ENCODE data around the gene MTERF1. TPM values are rescaled to one million over a fixed set of nuclear protein-coding genes. Genes with fewer than 3 reads are reported as not detected.

The MTERF1 gene, protein sequence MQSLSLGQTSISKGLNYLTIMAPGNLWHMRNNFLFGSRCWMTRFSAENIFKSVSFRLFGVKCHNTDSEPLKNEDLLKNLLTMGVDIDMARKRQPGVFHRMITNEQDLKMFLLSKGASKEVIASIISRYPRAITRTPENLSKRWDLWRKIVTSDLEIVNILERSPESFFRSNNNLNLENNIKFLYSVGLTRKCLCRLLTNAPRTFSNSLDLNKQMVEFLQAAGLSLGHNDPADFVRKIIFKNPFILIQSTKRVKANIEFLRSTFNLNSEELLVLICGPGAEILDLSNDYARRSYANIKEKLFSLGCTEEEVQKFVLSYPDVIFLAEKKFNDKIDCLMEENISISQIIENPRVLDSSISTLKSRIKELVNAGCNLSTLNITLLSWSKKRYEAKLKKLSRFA
- 19.5 and 20.9 TPM in 2 replicates for total RNA-seq

DNA sequence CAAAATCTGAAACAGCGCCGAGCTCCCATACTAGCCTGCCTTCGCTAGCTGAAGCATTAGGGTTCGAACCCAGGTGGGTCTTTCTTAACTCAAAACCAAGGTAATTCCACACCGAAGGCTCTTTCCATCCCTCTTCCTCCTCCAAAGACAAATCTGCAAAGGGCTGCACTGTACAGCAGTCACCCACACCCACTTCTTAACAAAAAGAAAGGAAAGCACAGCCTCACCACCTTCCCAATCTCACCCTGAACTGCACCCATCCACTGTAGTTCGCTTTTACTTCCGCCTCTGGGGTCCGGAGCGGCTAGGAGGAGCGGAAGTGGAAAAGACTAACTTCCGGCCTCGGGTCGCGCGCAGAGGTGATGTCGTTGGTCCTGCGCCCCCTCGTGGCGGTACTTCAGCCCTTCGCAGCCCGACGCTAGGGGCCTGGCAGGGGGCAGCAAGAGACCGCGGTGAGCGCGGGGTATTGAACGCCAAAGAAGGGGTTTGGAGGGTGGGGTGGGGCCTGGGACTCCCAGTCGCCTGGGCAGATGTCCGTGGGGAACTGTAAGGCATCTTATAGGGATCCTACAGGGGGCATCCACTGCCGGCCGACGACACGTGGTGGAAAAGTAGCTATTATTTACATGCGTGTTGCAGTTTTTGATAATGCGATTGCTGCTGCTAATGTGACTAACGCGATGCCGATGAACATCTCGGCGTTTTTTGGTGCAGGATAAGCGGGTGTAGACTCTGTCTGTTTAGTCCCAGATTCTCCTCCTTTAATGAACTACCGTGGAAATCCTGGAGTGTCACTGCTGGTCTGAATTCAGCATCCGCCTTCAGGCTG is at the start of gene MTERF1:
Gene MTERF1, minus strand, starts transcription at position 290 of the 829 bp plus-strand sequence. CDS start 619 bp downstream, outside the sequence.
- H3K27ac Mint-ChIP-seq, result peak within 1 kb of the TSS; percentile 90

DNA sequence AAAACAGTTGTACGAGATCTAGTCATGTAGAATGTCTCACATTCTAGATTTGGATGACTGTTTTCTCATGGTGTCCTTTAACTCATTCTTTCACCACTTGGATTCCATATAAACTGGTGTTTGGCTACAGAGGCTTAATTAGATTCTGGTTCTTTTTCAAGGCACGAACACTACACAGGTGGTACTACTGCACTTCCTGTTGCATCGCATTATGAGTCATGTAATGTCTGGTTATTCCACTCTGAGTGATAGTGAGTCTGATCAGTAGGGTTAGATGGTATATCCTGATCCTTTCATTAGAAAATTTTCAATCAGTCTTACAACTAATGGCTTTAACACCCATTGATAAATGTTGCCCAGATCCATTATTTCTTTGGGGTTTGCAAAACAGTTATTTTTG is 49.0 kb upstream of the MTERF1 start:
- H3K9me3 Mint-ChIP-seq, result peaks cover 4% of the 10 kb centered on the region
- peaks cover 9% of the 10 kb centered on the region for H3K27me3 Mint-ChIP-seq
- H3K36me3 Mint-ChIP-seq (ENCODE audit: low read depth), result no peaks in the 10 kb centered on the region
- no peak overlapping the region for H3K4me3 Mint-ChIP-seq
- intact Hi-C loops (cut with micrococcal nuclease), result no loop called here
- H3K27ac Mint-ChIP-seq, result no peak overlapping the region
- peaks cover 8% of the 10 kb centered on the region for H3K4me1 Mint-ChIP-seq
- peak; percentile 42 for DNase-seq

More for the DNA sequence above, at the start of gene MTERF1:
- Mint-ChIP-seq H3K9me3 (peaks cover 4% of the 10 kb centered on the region), H3K27me3 (no peaks in the 10 kb centered on the region), H3K4me1 (peaks cover 27% of the 10 kb centered on the region), H3K4me3 (peak within 1 kb of the TSS; percentile 90), H3K36me3 (ENCODE audit: low read depth) (peaks cover 30% of the 10 kb centered on the region)
- intact Hi-C loops (cut with micrococcal nuclease), result loop anchor here (1.0 to 5.0 kb wide), 4 partner anchors 60 to 566 kb away; partner anchors contain the start of genes AKAP9, ANKIB1, CYP51A1 and GATAD1
- DNase-seq, result peak; percentile 97

DNA sequence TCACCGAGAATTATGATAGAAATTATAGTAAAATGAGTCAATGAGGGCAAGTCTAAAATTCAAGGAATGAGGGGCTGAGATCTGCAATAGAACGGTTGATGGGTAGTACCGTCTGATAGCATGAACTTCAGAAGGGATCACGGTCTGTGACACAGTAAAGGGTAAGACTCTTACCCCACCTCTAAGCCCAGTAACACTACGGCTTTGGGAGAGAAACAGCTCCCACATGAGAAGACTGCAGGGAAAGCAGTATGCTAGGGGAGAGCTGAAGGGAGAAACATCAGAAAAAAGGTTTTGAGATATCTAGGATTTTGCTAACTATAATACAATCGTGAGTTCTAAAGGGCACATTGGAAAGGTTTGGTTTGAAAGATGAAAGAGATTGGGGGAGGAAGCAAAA is 47.4 kb upstream of the MTERF1 start:
- Mint-ChIP-seq H3K27ac (no peak overlapping the region), H3K4me3 (no peak overlapping the region), H3K27me3 (peaks cover 8% of the 10 kb centered on the region), H3K36me3 (ENCODE audit: low read depth) (no peaks in the 10 kb centered on the region), H3K9me3 (peaks cover 4% of the 10 kb centered on the region), H3K4me1 (peaks cover 8% of the 10 kb centered on the region)
- DNase-seq, result peak; percentile 45
- intact Hi-C loops (cut with micrococcal nuclease), result no loop called here

DNA sequence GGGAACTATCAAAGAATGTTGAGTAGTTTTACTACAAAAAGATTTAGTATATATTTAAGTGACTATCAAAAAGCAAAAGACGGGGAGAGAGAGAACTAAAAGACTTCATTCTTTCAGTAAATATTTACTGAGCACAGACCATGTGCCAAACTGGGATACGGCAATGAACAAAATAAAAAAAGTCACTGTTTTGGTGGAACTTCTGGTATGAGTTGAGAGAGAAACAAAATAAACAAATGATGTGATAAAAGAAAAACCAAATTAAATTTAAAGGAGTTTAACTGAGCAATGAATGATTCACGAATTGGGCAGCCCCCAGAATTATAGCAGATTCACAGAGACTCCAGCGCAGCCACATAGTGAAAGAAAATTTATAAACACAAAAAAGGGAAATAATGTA is 42.4 kb upstream of the MTERF1 start:
- H3K4me1 Mint-ChIP-seq, result peaks cover under 1% of the 10 kb centered on the region
- no peaks in the 10 kb centered on the region for H3K9me3 Mint-ChIP-seq
- intact Hi-C loops (cut with micrococcal nuclease), result no loop called here
- H3K27ac Mint-ChIP-seq, result no peak overlapping the region
- H3K36me3 Mint-ChIP-seq (ENCODE audit: low read depth), result no peaks in the 10 kb centered on the region
- no peak for DNase-seq
- H3K27me3 Mint-ChIP-seq, result peaks cover 9% of the 10 kb centered on the region
- H3K4me3 Mint-ChIP-seq, result no peak overlapping the region

DNA sequence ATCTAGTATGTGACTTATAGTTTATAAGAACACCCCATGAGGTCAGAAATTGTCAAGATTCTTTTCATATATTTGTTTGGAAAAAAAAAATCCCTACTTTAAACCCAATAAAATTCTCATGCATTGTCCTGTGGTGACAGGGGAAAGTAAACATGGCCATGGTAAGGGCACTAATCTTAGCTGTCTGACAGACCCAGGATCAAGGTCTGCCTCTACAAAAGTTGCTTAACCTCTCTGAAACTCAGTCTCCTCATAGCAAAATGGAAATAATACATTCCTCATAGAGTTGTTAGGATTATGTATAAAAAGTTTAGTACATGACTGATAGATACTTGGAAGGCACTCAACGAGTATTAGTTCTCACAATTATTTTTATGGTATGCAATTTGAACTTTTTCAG is 37.9 kb upstream of the MTERF1 start:
- intact Hi-C loops (cut with micrococcal nuclease), result no loop called here
- H3K4me1 Mint-ChIP-seq, result peaks cover 11% of the 10 kb centered on the region
- no peak overlapping the region for H3K4me3 Mint-ChIP-seq
- no peak overlapping the region for H3K27ac Mint-ChIP-seq
- DNase-seq, result peak; percentile 17
- peaks cover 5% of the 10 kb centered on the region for H3K27me3 Mint-ChIP-seq
- H3K36me3 Mint-ChIP-seq (ENCODE audit: low read depth), result no peaks in the 10 kb centered on the region
- peaks cover 5% of the 10 kb centered on the region for H3K9me3 Mint-ChIP-seq

DNA sequence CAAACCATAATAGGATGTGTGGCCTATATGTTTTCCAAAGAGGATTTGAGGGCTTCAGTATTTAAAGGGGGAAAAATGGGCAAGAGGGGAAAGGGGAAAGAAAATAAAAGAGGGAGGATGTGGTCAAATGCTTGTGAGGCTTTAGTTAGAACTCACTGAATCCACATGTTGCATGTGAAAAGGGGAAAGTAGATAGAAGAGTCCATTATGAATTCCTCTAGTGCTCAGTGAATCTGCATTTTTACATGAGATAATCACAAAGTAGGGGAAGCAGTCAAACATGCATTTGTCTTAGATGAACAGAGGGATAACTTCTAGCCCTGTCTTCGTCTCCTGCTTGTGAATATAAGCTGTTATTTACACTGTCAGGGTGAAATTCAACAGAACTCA is 35.5 kb upstream of the MTERF1 start:
- H3K4me3 Mint-ChIP-seq, result no peak overlapping the region
- H3K27me3 Mint-ChIP-seq, result peaks cover 3% of the 10 kb centered on the region
- peaks cover 5% of the 10 kb centered on the region for H3K9me3 Mint-ChIP-seq
- intact Hi-C loops (cut with micrococcal nuclease), result no loop called here
- H3K4me1 Mint-ChIP-seq, result peaks cover 11% of the 10 kb centered on the region
- no peaks in the 10 kb centered on the region for H3K36me3 Mint-ChIP-seq (ENCODE audit: low read depth)
- H3K27ac Mint-ChIP-seq, result no peak overlapping the region
- no peak for DNase-seq

DNA sequence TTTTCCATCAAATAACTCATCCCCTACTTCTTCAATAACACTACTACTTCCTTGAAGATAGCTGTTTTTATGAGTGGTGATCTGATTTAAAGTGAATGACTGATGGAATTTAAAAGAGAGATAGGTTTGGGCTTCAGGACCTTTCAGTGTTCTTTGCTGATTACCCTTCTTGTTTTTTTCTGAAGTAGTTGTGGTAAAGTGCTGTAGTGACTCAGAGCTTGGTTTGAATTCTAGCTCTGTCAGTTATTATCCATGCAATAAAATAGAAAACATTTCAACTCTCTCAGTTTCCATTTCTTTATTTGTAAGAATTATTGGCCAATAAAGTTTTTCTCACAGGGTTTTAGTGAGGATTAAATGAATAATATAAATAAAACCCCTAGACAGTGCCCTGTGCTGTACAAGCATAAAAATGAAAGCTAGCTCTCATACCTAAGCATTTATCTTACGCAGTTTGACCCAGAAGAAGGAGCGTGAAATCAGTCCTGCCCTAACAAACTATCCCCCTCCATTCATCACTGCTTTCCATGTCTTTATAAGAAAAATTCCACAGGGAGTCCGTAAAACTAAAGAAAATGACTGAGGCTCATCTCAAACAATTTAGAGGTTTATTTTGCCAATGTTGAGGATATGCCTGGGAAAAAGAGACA is 35.0 kb upstream of the MTERF1 start:
- H3K36me3 Mint-ChIP-seq (ENCODE audit: low read depth), result no peaks in the 10 kb centered on the region
- peaks cover 5% of the 10 kb centered on the region for H3K9me3 Mint-ChIP-seq
- intact Hi-C loops (cut with micrococcal nuclease), result no loop called here
- no peak overlapping the region for H3K4me3 Mint-ChIP-seq
- H3K27ac Mint-ChIP-seq, result no peak overlapping the region
- no peak for DNase-seq
- H3K27me3 Mint-ChIP-seq, result peaks cover 3% of the 10 kb centered on the region
- H3K4me1 Mint-ChIP-seq, result peaks cover 11% of the 10 kb centered on the region

DNA sequence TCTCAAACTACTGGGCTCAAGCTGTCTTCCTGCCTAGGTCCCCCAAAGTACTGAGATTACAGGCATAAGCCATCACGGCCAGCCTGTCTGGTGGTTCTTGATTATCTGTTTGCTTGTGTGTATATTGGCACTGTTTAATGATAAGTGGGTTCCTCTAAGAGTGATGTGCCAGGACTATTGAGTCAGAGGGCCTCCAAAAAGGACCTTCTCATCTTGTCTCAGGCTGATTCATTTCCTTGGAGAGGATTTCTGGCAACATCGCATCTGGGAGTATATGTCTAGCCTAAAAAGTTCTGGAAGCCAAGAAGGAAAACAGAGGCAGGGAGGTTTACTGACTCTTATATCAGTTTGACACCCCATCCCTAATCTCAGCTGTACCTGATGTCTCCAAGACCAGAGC is 33.1 kb upstream of the MTERF1 start:
- peak overlapping the region; percentile 34 for H3K27ac Mint-ChIP-seq
- intact Hi-C loops (cut with micrococcal nuclease), result no loop called here
- DNase-seq, result peak; percentile 41
- H3K27me3 Mint-ChIP-seq, result peaks cover 2% of the 10 kb centered on the region
- H3K4me3 Mint-ChIP-seq, result no peak overlapping the region
- peaks cover 11% of the 10 kb centered on the region for H3K4me1 Mint-ChIP-seq
- peaks cover 5% of the 10 kb centered on the region for H3K9me3 Mint-ChIP-seq
- no peaks in the 10 kb centered on the region for H3K36me3 Mint-ChIP-seq (ENCODE audit: low read depth)

DNA sequence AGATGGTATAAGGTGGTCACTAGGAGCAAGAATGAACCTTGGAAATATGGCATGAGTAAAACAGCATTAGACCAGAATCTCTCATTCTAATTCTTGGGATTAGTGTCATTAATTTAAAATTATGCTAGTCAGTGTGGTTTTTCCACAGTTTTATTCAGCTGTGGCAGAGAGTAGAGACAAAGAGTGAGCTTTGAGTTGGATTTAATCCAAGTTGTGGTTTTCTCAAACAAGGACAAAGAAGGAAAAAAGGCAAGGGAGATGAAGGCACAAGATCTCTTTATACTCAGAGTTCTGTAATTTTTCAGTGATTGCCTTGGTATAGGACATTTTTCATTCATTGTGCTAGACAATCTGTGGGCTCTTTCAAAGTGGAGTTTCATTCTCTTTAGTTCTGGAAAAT is 32.0 kb upstream of the MTERF1 start:
- H3K36me3 Mint-ChIP-seq (ENCODE audit: low read depth), result no peaks in the 10 kb centered on the region
- no peak for DNase-seq

DNA sequence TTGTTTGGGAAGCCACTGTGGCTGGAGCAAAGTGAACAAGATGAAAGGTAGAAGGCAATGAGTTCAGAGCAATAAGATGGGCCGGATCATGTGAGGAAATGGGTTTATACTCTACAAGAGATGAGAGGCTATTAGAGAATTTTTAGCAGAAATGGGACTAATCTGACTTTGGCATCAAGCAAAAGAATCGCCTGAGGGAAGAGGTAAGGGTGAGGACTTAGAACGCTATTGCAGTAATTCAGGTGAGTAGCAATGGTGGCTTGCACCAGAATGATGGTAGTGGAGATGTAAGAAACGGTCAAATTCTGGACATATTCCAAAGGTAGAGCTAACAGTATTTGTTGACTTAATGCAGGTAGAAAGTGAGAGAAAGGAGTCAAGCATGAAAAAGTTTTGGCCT is 30.6 kb upstream of the MTERF1 start:
- peaks cover 3% of the 10 kb centered on the region for H3K27me3 Mint-ChIP-seq
- peaks cover 5% of the 10 kb centered on the region for H3K9me3 Mint-ChIP-seq
- H3K4me1 Mint-ChIP-seq, result peaks cover 9% of the 10 kb centered on the region
- H3K36me3 Mint-ChIP-seq (ENCODE audit: low read depth), result no peaks in the 10 kb centered on the region
- no peak overlapping the region for H3K4me3 Mint-ChIP-seq
- no peak overlapping the region for H3K27ac Mint-ChIP-seq
- intact Hi-C loops (cut with micrococcal nuclease), result no loop called here
- DNase-seq, result no peak

More for the DNA sequence above, 32.0 kb upstream of the MTERF1 start:
- intact Hi-C loops (cut with micrococcal nuclease), result no loop called here
- Mint-ChIP-seq H3K4me1 (peaks cover 11% of the 10 kb centered on the region), H3K27ac (no peak overlapping the region), H3K9me3 (peaks cover 5% of the 10 kb centered on the region), H3K4me3 (no peak overlapping the region), H3K27me3 (peaks cover 1% of the 10 kb centered on the region)

DNA sequence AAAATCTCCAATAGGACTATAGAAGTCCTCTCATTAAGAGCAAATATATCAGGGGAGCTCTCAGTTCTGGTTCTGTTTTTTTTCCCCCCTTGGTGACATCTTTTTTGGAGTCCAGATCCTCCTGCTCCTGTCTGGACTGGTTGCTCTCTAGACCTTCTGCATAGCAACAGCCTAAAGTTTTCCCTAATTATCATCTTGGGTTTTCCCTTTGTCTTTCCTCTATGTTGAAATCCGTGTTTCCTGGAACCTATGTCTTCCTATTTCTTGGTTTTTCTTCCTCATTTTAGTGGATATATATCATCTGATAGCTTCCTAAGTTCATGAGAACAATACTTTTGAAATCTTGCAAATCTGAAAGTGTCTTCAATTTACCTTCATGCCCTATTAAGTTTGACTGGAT is 29.7 kb upstream of the MTERF1 start:
- intact Hi-C loops (cut with micrococcal nuclease), result no loop called here
- Mint-ChIP-seq H3K4me3 (no peak overlapping the region), H3K36me3 (ENCODE audit: low read depth) (no peaks in the 10 kb centered on the region), H3K9me3 (peaks cover 5% of the 10 kb centered on the region), H3K4me1 (peaks cover 3% of the 10 kb centered on the region), H3K27ac (no peak overlapping the region), H3K27me3 (peaks cover 3% of the 10 kb centered on the region)
- DNase-seq, result no peak

DNA sequence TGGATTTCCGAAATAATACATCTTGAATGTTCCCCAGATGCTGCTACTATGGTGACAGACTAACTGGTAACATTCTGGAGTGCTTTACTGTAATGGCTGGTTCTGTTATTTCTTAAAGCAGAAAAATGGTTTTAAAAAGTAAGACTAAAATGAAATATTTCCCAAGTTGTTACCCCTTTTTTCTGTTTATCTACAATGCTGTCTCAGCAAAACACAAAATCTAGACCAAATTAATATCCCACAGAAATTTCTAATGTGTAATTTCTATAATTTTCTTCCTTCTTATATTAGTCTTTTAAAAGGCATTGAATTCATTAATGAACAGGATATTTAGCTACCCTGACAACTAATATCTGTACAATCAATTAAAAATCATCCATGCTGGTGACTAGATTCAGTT is 19.1 kb upstream of the MTERF1 start:
- peaks cover 18% of the 10 kb centered on the region for H3K27me3 Mint-ChIP-seq
- DNase-seq, result no peak
- no peak overlapping the region for H3K4me3 Mint-ChIP-seq
- H3K4me1 Mint-ChIP-seq, result no peaks in the 10 kb centered on the region
- intact Hi-C loops (cut with micrococcal nuclease), result no loop called here
- H3K36me3 Mint-ChIP-seq (ENCODE audit: low read depth), result no peaks in the 10 kb centered on the region
- H3K9me3 Mint-ChIP-seq, result no peaks in the 10 kb centered on the region
- no peak overlapping the region for H3K27ac Mint-ChIP-seq

DNA sequence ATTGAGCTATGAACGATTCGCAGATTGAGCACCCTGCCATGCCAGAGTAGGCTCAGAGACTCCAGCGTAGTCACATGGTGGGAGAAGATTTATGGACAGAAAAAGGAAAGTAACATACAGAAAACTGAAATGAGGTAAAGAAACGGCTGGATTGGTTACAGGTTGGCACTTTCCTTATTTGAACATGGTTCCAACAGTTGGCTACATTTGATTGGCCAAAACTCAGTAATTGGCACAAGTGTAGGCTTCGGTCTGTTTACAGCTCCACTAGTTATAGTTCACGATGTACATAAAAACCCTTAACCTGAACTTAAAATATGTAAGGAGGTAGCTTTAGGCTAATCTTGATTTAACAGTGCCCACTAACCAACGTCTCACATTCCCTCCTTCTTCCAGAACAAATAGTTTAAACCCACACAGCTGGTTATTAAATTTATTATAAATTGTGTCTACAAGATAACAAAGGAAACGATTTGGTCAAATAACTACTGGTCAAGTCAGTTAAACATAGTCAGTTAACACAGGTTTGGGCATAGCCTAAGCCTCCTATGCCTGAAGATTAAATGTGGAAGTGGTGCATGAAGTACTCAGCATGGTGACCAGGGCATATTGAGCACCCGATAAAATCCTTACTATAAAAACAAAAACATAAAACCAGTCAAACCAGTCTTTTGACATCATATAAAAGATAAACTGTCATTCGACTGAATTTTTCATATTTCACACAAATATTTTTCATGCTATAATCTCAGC is 17.9 kb upstream of the MTERF1 start:
- intact Hi-C loops (cut with micrococcal nuclease), result no loop called here
- no peak for DNase-seq
- no peak overlapping the region for H3K4me3 Mint-ChIP-seq
- H3K4me1 Mint-ChIP-seq, result no peaks in the 10 kb centered on the region
- no peaks in the 10 kb centered on the region for H3K9me3 Mint-ChIP-seq
- peaks cover 18% of the 10 kb centered on the region for H3K27me3 Mint-ChIP-seq
- H3K36me3 Mint-ChIP-seq (ENCODE audit: low read depth), result no peaks in the 10 kb centered on the region
- H3K27ac Mint-ChIP-seq, result no peak overlapping the region
